Mesothelial cell of epicardium (in vitro differentiated cells): ENCODE results near the gene KIAA0753. TPM values are rescaled to one million over a fixed set of nuclear protein-coding genes. Genes with fewer than 3 reads are reported as not detected.
"Not testable (repeated sequence)": the region's sequence is repeated elsewhere in the genome, so short reads cannot be mapped to it uniquely, and the experiment has no call there.

Experiments
- DNase-seq, 2 experiments: peaks; one replicate each; pipeline ENCODE4 v3.0.0; 2021; ENCODE audit warnings: low spot score in 2 of 2; ENCODE audit not compliant: unreplicated experiment in 2 of 2
- H3K27ac Mint-ChIP-seq: 2 replicates; pipeline ENCODE4 v1.8.0; 2021; ENCODE audit warnings: mixed read lengths
- H3K27me3 Mint-ChIP-seq: 2 replicates; pipeline ENCODE4 v1.8.0; 2021; ENCODE audit warnings: low read depth, mixed read lengths
- H3K36me3 Mint-ChIP-seq: 2 replicates; pipeline ENCODE4 v1.8.0; 2021; ENCODE audit warnings: mixed read lengths
- H3K4me1 Mint-ChIP-seq: 2 replicates; pipeline ENCODE4 v1.8.0; 2021; ENCODE audit warnings: mixed read lengths
- H3K4me3 Mint-ChIP-seq: 2 replicates; pipeline ENCODE4 v1.8.0; 2021; ENCODE audit warnings: mild to moderate bottlenecking, moderate library complexity, mixed read lengths
- H3K9me3 Mint-ChIP-seq: 2 replicates; pipeline ENCODE4 v1.8.0; 2021; ENCODE audit warnings: mixed read lengths
- CTCF ChIP-seq: fragments of 200-600 bp; sonication (generic); IDR thresholded peaks from one replicate; pipeline ENCODE4 v1.5.0; 2021; ENCODE audit warnings: antibody characterized with exemption; ENCODE audit not compliant: unreplicated experiment
- total RNA-seq: library from RNA; stranded (reverse); gene quantifications from 3 replicates; pipeline ENCODE4 v1.2.1, GENCODE V29; 2021

KIAA0753 gene
- total RNA-seq, 1 donor from 2014 or later: 41.1 TPM

GRCh38 chr17:6597727-6598126 is 42.8 kb downstream of the KIAA0753 start:
- Mint-ChIP-seq H3K27ac (no peak overlapping the region), H3K36me3 (peaks cover 28% of the 10 kb centered on the region), H3K27me3 (no peaks in the 10 kb centered on the region), H3K4me1 (no peaks in the 10 kb centered on the region), H3K9me3 (no peaks in the 10 kb centered on the region), H3K4me3 (no peak overlapping the region)
- no peak for DNase-seq
- no peak for TF ChIP-seq CTCF

DNA sequence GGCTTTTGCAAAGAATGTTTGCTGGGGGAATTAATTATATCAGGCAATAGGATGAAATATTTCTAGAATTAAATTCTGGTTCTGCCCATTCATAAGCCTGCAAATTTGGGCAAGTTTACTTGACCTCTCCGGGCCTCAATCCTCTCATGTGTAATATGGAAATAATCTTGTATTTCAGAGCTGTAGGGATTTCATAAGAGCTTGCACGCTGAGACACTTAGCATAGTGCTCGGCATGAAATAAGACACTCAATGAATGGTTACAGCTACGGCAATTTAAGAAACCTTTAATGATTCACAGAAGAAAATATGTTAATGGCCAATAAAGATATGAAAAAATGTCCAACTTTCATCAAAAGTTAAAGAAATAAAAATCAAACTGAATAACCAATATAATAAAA is 43.6 kb downstream of the KIAA0753 start:
- Mint-ChIP-seq H3K27me3 (no peaks in the 10 kb centered on the region), H3K9me3 (no peaks in the 10 kb centered on the region), H3K36me3 (peaks cover 35% of the 10 kb centered on the region), H3K27ac (no peak overlapping the region), H3K4me1 (no peaks in the 10 kb centered on the region), H3K4me3 (no peak overlapping the region)
- no peak for DNase-seq
- TF ChIP-seq CTCF: no peak

GRCh38 chr17:6596511-6596910 is 44.0 kb downstream of the KIAA0753 start:
- Mint-ChIP-seq H3K9me3 (no peaks in the 10 kb centered on the region), H3K4me3 (no peak overlapping the region), H3K4me1 (no peaks in the 10 kb centered on the region), H3K36me3 (peaks cover 36% of the 10 kb centered on the region), H3K27me3 (no peaks in the 10 kb centered on the region), H3K27ac (no peak overlapping the region)
- no peak for DNase-seq
- TF ChIP-seq CTCF: no peak

GRCh38 chr17:6596081-6596480 is 44.4 kb downstream of the KIAA0753 start:
- TF ChIP-seq CTCF: no peak
- Mint-ChIP-seq H3K9me3 (no peaks in the 10 kb centered on the region), H3K27ac (no peak overlapping the region), H3K4me1 (no peaks in the 10 kb centered on the region), H3K36me3 (peaks cover 36% of the 10 kb centered on the region), H3K27me3 (no peaks in the 10 kb centered on the region), H3K4me3 (no peak overlapping the region)
- DNase-seq: no peak

- H3K4me3 Mint-ChIP-seq, H3K4me1 Mint-ChIP-seq, H3K27ac Mint-ChIP-seq, H3K9me3 Mint-ChIP-seq, H3K27me3 Mint-ChIP-seq, DNase-seq: not testable (repeated sequence)
- H3K36me3 Mint-ChIP-seq: peaks cover 50% of the 10 kb centered on the region
Measured at GRCh38 chr17:6593371-6593770, 47.1 kb downstream of the KIAA0753 start.

- H3K27ac Mint-ChIP-seq: no peak overlapping the region
- H3K9me3 Mint-ChIP-seq: no peaks in the 10 kb centered on the region
- H3K4me3 Mint-ChIP-seq: no peak overlapping the region
Measured at GRCh38 chr17:6592173-6592572, 48.3 kb downstream of the KIAA0753 start.

More at GRCh38 chr17:6592173-6592572, 48.3 kb downstream of the KIAA0753 start:
- TF ChIP-seq CTCF: no peak
- H3K36me3 Mint-ChIP-seq: peaks cover 57% of the 10 kb centered on the region
- no peaks in the 10 kb centered on the region for H3K4me1 Mint-ChIP-seq
- no peaks in the 10 kb centered on the region for H3K27me3 Mint-ChIP-seq
- no peak for DNase-seq
